ENCODE measurements around the gene ADGRG6. TPM values are rescaled to one million over a fixed set of nuclear protein-coding genes. Genes with fewer than 3 reads are reported as not detected.

Gene ADGRG6
- total RNA-seq (10 to 100 TPM in 1 of 2 donors, 1 to 10 TPM in 1; 7.2 to 10.6 TPM), polyA plus RNA-seq (ENCODE audit: insufficient read depth, low read depth, low replicate concordance) (5.1 TPM)
- long read RNA-seq, donor 1, full-length matches to known transcripts = 2 of 2 reads
- long read RNA-seq, donor 1, partial matches to known transcripts = 0 of 2 reads
- long read RNA-seq, donor 1, other reads (novel, unspliced or antisense) = 0 of 2 reads
- long read RNA-seq, donor 2 = 0 reads

DNA sequence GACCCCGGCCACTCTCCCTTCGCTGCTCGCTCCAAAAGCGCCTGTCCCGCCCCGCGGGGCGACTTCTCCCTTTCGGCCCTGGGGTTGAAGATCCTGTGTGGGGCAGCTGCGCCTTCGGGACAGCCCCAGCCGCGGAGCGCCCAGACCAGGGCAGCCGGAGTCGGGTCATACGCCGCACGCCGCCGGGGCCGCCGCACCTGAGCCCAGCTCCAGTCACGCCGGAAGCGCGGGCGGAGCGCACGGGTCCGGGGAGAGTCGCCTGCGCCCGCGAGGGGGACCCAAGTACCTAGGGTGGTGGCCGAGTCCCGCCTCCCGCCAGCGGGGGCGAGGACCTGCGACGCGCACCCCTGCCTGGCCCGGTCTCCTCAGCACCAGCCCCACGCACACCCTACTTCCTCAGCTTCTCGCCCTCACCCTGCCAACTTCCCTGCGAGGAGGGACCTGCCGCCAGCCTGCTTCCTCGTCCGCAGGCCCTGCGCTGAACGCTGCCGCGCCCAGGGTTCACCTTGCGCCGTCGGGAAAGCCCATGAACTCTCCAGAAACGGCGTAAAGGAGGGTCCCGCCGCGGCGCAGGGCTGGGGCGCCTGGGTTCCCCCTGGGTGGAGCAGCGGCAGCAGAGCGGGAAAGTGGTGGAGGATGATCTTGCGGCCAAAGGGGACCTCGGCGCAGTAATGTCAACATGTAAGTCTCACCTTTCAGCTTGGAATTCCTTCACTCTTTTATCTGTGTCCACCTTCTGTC lies at the start of gene ADGRG6:
Gene ADGRG6 (plus strand): TSS at position 357 of the 741 bp plus-strand sequence. CDS start 323 bp downstream, at position 680.
- Histone ChIP-seq H3K36me3 (ENCODE audit: low read depth, missing control alignments) (no peaks in the 10 kb centered on the region), H3K4me3 (peak within 1 kb of the TSS; percentile 49 to 66), H3K27ac (no peak within 1 kb of the TSS), H3K4me1 (no peaks in the 10 kb centered on the region), H3K27me3 (no peaks in the 10 kb centered on the region), H3K9me3 (no peaks in the 10 kb centered on the region)
- intact Hi-C loops (cut with DNase I; ENCODE audit: low total_unique reads) = no loop called here
- peak; percentile 32 for DNase-seq
- 3% methylated on average over 5 to 57 of the region's 69 CpGs for WGBS, 2 donors
- TF ChIP-seq CTCF (IDR thresholded peaks at IDR 0.05) = no peak
- no peak for TF ChIP-seq POLR2A (IDR thresholded peaks at IDR 0.05)

DNA sequence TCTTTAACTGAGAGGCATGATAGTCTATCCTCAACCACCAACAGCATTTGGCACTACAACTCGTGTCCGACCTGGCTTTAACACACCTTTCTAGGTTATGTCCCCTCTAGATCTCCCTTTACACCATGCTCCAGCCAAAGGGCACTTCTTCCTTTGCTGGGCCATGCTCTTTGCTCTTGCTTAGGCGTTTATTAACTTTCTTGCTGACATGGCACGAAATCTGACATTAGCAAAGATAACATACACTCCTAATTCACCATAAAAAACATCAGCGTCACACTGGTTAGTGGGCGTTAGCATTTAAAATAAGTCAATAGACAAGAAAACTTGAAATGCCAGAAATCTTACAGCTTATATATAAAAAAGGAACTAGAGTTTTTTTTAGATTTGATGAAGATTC lies 47.3 kb upstream of the ADGRG6 start:
- Histone ChIP-seq H3K4me3 (no peak overlapping the region), H3K36me3 (ENCODE audit: low read depth, missing control alignments) (no peaks in the 10 kb centered on the region), H3K9me3 (no peaks in the 10 kb centered on the region), H3K27ac (no peak overlapping the region), H3K27me3 (no peaks in the 10 kb centered on the region), H3K4me1 (no peaks in the 10 kb centered on the region)
- no peak for DNase-seq
- 79% methylated on average over 6 of the region's 6 CpGs for WGBS, 2 donors
- intact Hi-C loops (cut with DNase I; ENCODE audit: low total_unique reads) = no loop called here
- TF ChIP-seq CTCF (IDR thresholded peaks at IDR 0.05) (no peak), POLR2A (IDR thresholded peaks at IDR 0.05) (no peak)

GRCh38 chr6:142255785-142256184 lies 46.0 kb upstream of the ADGRG6 start:
- H3K9me3 ChIP-seq = no peaks in the 10 kb centered on the region
- no peak overlapping the region for H3K27ac ChIP-seq
- no peak for TF ChIP-seq POLR2A (IDR thresholded peaks at IDR 0.05)
- no peak for TF ChIP-seq CTCF (IDR thresholded peaks at IDR 0.05)
- H3K4me3 ChIP-seq = no peak overlapping the region
- intact Hi-C loops (cut with DNase I; ENCODE audit: low total_unique reads) = no loop called here
- no peaks in the 10 kb centered on the region for H3K36me3 ChIP-seq (ENCODE audit: low read depth, missing control alignments)
- H3K4me1 ChIP-seq = no peaks in the 10 kb centered on the region
- no peak for DNase-seq
- no peaks in the 10 kb centered on the region for H3K27me3 ChIP-seq
- 72 to 79% methylated on average over 2 of the region's 2 CpGs for WGBS, 2 donors

- WGBS, 2 donors = 85 to 86% methylated on average over 6 of the region's 6 CpGs
- intact Hi-C loops (cut with DNase I; ENCODE audit: low total_unique reads) = no loop called here
- Histone ChIP-seq H3K27ac (no peak overlapping the region), H3K4me3 (no peak overlapping the region), H3K27me3 (no peaks in the 10 kb centered on the region), H3K9me3 (no peaks in the 10 kb centered on the region), H3K36me3 (ENCODE audit: low read depth, missing control alignments) (no peaks in the 10 kb centered on the region), H3K4me1 (no peaks in the 10 kb centered on the region)
- TF ChIP-seq CTCF (IDR thresholded peaks at IDR 0.05) (no peak), POLR2A (IDR thresholded peaks at IDR 0.05) (no peak)
- DNase-seq = no peak
Observed at GRCh38 chr6:142258305-142258704, 43.5 kb upstream of the ADGRG6 start.
